ENCODE measurements around the gene NPM1.

GRCh38 chr5:171427318-171428167 lies 39.9 kb downstream of the NPM1 start:
- no peak for TF ChIP-seq POLR2A (IDR thresholded peaks at IDR 0.05)
- TF ChIP-seq CTCF (IDR thresholded peaks at IDR 0.05), result no peak

Data from uterus (tissue), 2 donors.